SK-N-SH (cell line): ENCODE results near the gene IRF3.

Experiments
- CHD2 ChIP-seq: fragments of 150-350 bp; IDR thresholded peaks from 2 replicates; pipeline ENCODE4 v1.6.1; 2018; ENCODE audit warnings: low read length; ENCODE audit not compliant: partially characterized antibody
- CTCF ChIP-seq: fragments of 200-600 bp; sonication (generic); IDR thresholded peaks from 2 replicates; pipeline ENCODE4 v1.6.1; 2017; ENCODE audit warnings: antibody characterized with exemption, mild to moderate bottlenecking, moderate library complexity
- FOXJ3 ChIP-seq: sonication (generic); formaldehyde crosslinking; IDR thresholded peaks from 2 replicates; pipeline ENCODE4 v1.5.1; 2020; ENCODE audit warnings: mild to moderate bottlenecking, missing genetic modification reagents
- GABPA ChIP-seq: IDR thresholded peaks from 2 replicates; pipeline ENCODE4 v1.4.0; 2012; ENCODE audit warnings: low read depth, mild to moderate bottlenecking
- IRF3 ChIP-seq: fragments of 150-350 bp; IDR thresholded peaks from 2 replicates; pipeline ENCODE4 v1.6.1; 2016; ENCODE audit warnings: mild to moderate bottlenecking, low read depth, low read length
- MXI1 ChIP-seq: IDR thresholded peaks from 2 replicates; pipeline ENCODE4 v1.6.1; 2012; ENCODE audit warnings: mild to moderate bottlenecking, low read depth, low read length, improper control_type of control experiment
- NFIC ChIP-seq: IDR thresholded peaks from 2 replicates; pipeline ENCODE4 v1.4.0; 2012; ENCODE audit warnings: borderline replicate concordance
- POLR2AphosphoS5 ChIP-seq: IDR thresholded peaks from 2 replicates; pipeline ENCODE4 v1.6.1; 2012; ENCODE audit warnings: low read depth, low read length
- RAD21 ChIP-seq: IDR thresholded peaks from 2 replicates; pipeline ENCODE4 v1.6.1; 2012; ENCODE audit warnings: mild to moderate bottlenecking, low read length
- REST ChIP-seq: IDR thresholded peaks from 2 replicates; pipeline ENCODE4 v1.6.1; 2012; ENCODE audit warnings: mild to moderate bottlenecking, low read depth, low read length, moderate library complexity
- RXRA ChIP-seq: IDR thresholded peaks from 2 replicates; pipeline ENCODE4 v1.4.0; 2012; ENCODE audit warnings: low read depth, mild to moderate bottlenecking, borderline replicate concordance
- TCF12 ChIP-seq: IDR thresholded peaks from 2 replicates; pipeline ENCODE4 v1.4.0; 2012
- USF2 ChIP-seq: fragments of 150-350 bp; IDR thresholded peaks from 2 replicates; pipeline ENCODE4 v1.6.1; 2017; ENCODE audit warnings: antibody characterized with exemption, low read length, low read depth, borderline replicate concordance

- TF ChIP-seq RAD21 (no peak), POLR2AphosphoS5 (no peak), RXRA (no peak), CHD2 (no peak), USF2 (no peak), CTCF (no peak), TCF12 (no peak), GABPA (no peak), FOXJ3 (CRISPR knock-in tag) (no peak), IRF3 (no peak), MXI1 (no peak), NFIC (no peak), REST (no peak)
Observed at GRCh38 chr19:49667473-49667872, 1.8 kb upstream of the IRF3 start.
